Measurements from ENCODE around the gene DPEP1. TPM values are rescaled to one million over a fixed set of nuclear protein-coding genes. Genes with fewer than 3 reads are reported as not detected.

Gene DPEP1
- total and polyA plus RNA-seq, 2 experiments from 2014 or later: not detected

GRCh38 chr16:89655062-89655643 lies 41.7 kb downstream of the DPEP1 start:
- Histone ChIP-seq H3K36me3 (ENCODE audit: low read depth) (no peaks in the 10 kb centered on the region), H3K4me1 (ENCODE audit: insufficient read depth) (peaks cover 7% of the 10 kb centered on the region), H2AFZ (no peak overlapping the region), H3K9me2 (ENCODE audit: insufficient read depth) (no peaks in the 10 kb centered on the region), H3K27ac (no peak overlapping the region), H3K9ac (no peak overlapping the region), H3K9me3 (ENCODE audit: low read depth) (no peaks in the 10 kb centered on the region), H3K79me2 (ENCODE audit: insufficient read depth) (peaks cover 86% of the 10 kb centered on the region), H3K4me3 (no peak overlapping the region), H3F3A (ENCODE audit: insufficient read depth) (no peaks in the 10 kb centered on the region), H3K4me2 (ENCODE audit: unreplicated experiment) (no peak overlapping the region), H4K20me1 (ENCODE audit: insufficient read depth) (no peaks in the 10 kb centered on the region), H3K27me3 (replicated peaks; ENCODE audit: insufficient read depth) (no peaks in the 10 kb centered on the region)
- 93 to 96% methylated on average over 10 of the region's 10 CpGs for WGBS, 2 experiments (ENCODE audit: low coverage in 1 of 2, low lambda C conversion rate in 2 of 2, missing lambda C conversion rate in 2 of 2)
- DNase-seq: no peak
- in situ Hi-C loops (cut with MboI): no loop called here
- no peak for TF ChIP-seq EZH2 (IDR thresholded peaks at IDR 0.05; ENCODE audit: insufficient read depth, poor library complexity, severe bottlenecking)
- no peak for TF ChIP-seq EZH2phosphoT487 (IDR thresholded peaks at IDR 0.05; ENCODE audit: insufficient read depth, low read depth)

DNA sequence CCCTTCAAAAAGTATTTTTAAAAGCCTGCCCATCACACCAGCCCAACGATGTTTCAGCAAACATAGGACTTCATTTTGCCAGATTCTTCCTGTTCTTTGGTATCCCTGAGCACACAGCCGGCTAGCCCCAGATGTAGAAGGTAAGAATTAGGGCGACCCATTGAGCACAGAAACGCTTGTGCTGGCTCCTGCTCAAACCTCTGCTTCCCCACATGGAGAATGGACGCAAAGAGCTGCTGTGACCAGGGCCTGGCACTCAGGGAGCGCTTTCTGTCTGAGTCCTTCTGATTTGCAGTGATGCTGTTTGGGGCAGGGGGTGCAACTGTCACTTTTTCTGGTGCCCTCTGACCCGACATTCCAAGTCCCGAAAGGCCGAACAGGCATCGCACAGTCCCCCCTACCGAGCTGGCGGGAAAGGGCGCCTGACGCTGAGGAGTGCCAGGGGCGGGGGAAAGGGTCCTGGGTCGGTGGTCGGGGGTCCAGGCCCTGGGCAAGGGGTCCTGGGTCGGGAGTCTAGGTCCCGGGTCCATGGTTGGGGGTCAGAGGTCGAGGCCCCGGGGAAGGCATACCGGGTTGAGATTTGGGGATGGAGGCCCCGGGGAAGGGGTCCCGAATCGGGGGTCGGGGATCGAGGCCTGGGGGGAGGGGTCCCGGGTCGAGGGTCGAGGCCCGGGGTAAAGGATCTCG lies 43.1 kb downstream of the DPEP1 start:
- H3K4me3 ChIP-seq: peak overlapping the region; percentile 95
- H3F3A ChIP-seq (ENCODE audit: insufficient read depth): no peaks in the 10 kb centered on the region
- no peak for DNase-seq
- peaks cover 85% of the 10 kb centered on the region for H3K79me2 ChIP-seq (ENCODE audit: insufficient read depth)
- H3K27me3 ChIP-seq (replicated peaks; ENCODE audit: insufficient read depth): no peaks in the 10 kb centered on the region
- no peak overlapping the region for H3K27ac ChIP-seq
- H3K9ac ChIP-seq: peak overlapping the region; percentile 89
- TF ChIP-seq EZH2phosphoT487 (IDR thresholded peaks at IDR 0.05; ENCODE audit: insufficient read depth, low read depth) (no peak), EZH2 (IDR thresholded peaks at IDR 0.05; ENCODE audit: insufficient read depth, poor library complexity, severe bottlenecking) (no peak)
- no peak overlapping the region for H2AFZ ChIP-seq
- WGBS, 2 experiments (ENCODE audit: low coverage in 1 of 2, low lambda C conversion rate in 2 of 2, missing lambda C conversion rate in 2 of 2): 40 to 61% methylated on average over 16 to 32 of the region's 32 CpGs
- peak overlapping the region; percentile 67 for H3K4me2 ChIP-seq (ENCODE audit: unreplicated experiment)
- H3K4me1 ChIP-seq (ENCODE audit: insufficient read depth): peaks cover 7% of the 10 kb centered on the region
- no peaks in the 10 kb centered on the region for H3K36me3 ChIP-seq (ENCODE audit: low read depth)
- H3K9me2 ChIP-seq (ENCODE audit: insufficient read depth): no peaks in the 10 kb centered on the region
- H4K20me1 ChIP-seq (ENCODE audit: insufficient read depth): no peaks in the 10 kb centered on the region
- in situ Hi-C loops (cut with MboI): no loop called here
- no peaks in the 10 kb centered on the region for H3K9me3 ChIP-seq (ENCODE audit: low read depth)

- peak; percentile 96 for DNase-seq
- H2AFZ ChIP-seq: peak within 1 kb of the TSS; percentile 93
- H3K4me2 ChIP-seq (ENCODE audit: unreplicated experiment): peak within 1 kb of the TSS; percentile 86
- H3K9me2 ChIP-seq (ENCODE audit: insufficient read depth): no peaks in the 10 kb centered on the region
- peak within 1 kb of the TSS; percentile 89 for H3K9ac ChIP-seq
- no peaks in the 10 kb centered on the region for H3K27me3 ChIP-seq (replicated peaks; ENCODE audit: insufficient read depth)
- in situ Hi-C loops (cut with MboI): no loop called here
- H4K20me1 ChIP-seq (ENCODE audit: insufficient read depth): no peaks in the 10 kb centered on the region
- no peak for TF ChIP-seq EZH2 (IDR thresholded peaks at IDR 0.05; ENCODE audit: insufficient read depth, poor library complexity, severe bottlenecking)
- no peak for TF ChIP-seq EZH2phosphoT487 (IDR thresholded peaks at IDR 0.05; ENCODE audit: insufficient read depth, low read depth)
- H3F3A ChIP-seq (ENCODE audit: insufficient read depth): no peaks in the 10 kb centered on the region
- peak within 1 kb of the TSS; percentile 21 for H3K27ac ChIP-seq
- H3K9me3 ChIP-seq (ENCODE audit: low read depth): no peaks in the 10 kb centered on the region
- H3K79me2 ChIP-seq (ENCODE audit: insufficient read depth): peaks cover 77% of the 10 kb centered on the region
- peak within 1 kb of the TSS; percentile 95 for H3K4me3 ChIP-seq
- H3K4me1 ChIP-seq (ENCODE audit: insufficient read depth): peaks cover 7% of the 10 kb centered on the region
- no peaks in the 10 kb centered on the region for H3K36me3 ChIP-seq (ENCODE audit: low read depth)
- WGBS, 2 experiments (ENCODE audit: low coverage in 1 of 2, low lambda C conversion rate in 2 of 2, missing lambda C conversion rate in 2 of 2): 0 to 2% methylated on average over 64 to 97 of the region's 99 CpGs
Measured at GRCh38 chr16:89657442-89658220, 44.2 kb downstream of the DPEP1 start, which contains the start of the genes CHMP1A and SPATA33. CHMP1A (minus strand) TSS chr16:89657708; CDS start chr16:89657588, 120 bp downstream. SPATA33 (plus strand) TSS chr16:89657836; CDS start chr16:89657912, 76 bp downstream.

DNA sequence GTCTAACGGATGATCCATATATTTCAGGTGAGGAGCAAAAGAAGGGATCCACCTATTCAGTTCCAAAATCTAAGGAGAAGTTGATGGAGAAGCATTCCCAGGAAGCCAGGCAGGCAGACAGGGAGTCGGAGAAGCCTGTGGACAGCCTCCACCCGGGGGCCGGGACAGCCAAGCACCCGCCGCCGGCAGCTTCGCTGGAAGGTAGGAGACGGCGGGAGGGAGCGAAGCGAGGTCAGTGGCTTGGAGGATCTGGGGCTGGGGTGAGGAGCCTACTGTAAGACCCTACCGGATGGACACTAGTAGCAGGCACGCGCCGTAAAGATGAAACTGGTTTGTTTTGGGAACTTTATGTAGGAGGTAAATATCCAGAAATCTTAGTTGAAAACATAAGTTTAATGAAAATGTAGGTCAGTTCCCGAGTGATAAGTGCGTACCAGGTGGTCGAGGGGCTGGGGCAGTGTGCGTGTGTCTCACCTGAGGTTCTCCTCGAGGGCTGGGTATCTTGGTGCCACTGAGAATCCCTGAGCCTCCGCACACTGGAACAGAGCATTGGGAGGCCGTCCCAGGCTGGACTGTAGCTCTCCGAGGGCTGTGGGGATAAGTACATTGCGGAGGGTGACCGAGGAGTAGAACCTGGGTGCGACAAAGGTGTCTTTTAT lies 44.9 kb downstream of the DPEP1 start:
- peaks cover 69% of the 10 kb centered on the region for H3K79me2 ChIP-seq (ENCODE audit: insufficient read depth)
- H3K9me2 ChIP-seq (ENCODE audit: insufficient read depth): no peaks in the 10 kb centered on the region
- H3K4me1 ChIP-seq (ENCODE audit: insufficient read depth): peaks cover 7% of the 10 kb centered on the region
- no peaks in the 10 kb centered on the region for H3F3A ChIP-seq (ENCODE audit: insufficient read depth)
- no peaks in the 10 kb centered on the region for H3K27me3 ChIP-seq (replicated peaks; ENCODE audit: insufficient read depth)
- peak overlapping the region; percentile 89 for H3K9ac ChIP-seq
- in situ Hi-C loops (cut with MboI): no loop called here
- H3K4me3 ChIP-seq: peak overlapping the region; percentile 95
- TF ChIP-seq EZH2 (IDR thresholded peaks at IDR 0.05; ENCODE audit: insufficient read depth, poor library complexity, severe bottlenecking): no peak
- no peak for TF ChIP-seq EZH2phosphoT487 (IDR thresholded peaks at IDR 0.05; ENCODE audit: insufficient read depth, low read depth)
- H3K9me3 ChIP-seq (ENCODE audit: low read depth): no peaks in the 10 kb centered on the region
- DNase-seq: peak; percentile 57
- H4K20me1 ChIP-seq (ENCODE audit: insufficient read depth): no peaks in the 10 kb centered on the region
- H3K4me2 ChIP-seq (ENCODE audit: unreplicated experiment): peak overlapping the region; percentile 86
- H3K27ac ChIP-seq: peak overlapping the region; percentile 21
- WGBS, 2 experiments (ENCODE audit: low coverage in 1 of 2, low lambda C conversion rate in 2 of 2, missing lambda C conversion rate in 2 of 2): 11 to 12% methylated on average over 27 of the region's 27 CpGs
- no peaks in the 10 kb centered on the region for H3K36me3 ChIP-seq (ENCODE audit: low read depth)
- H2AFZ ChIP-seq: peak overlapping the region; percentile 93
